Renal pelvis (tissue), 4 donors: Measurements from ENCODE around the gene CUEDC1. TPM values are rescaled to one million over a fixed set of nuclear protein-coding genes. Genes with fewer than 3 reads are reported as not detected.

Experiments used
- DNase-seq: peaks from one replicate; pipeline ENCODE4 v3.0.0-alpha.2; 2013
- polyA plus RNA-seq, 3 donors: library from polyadenylated mRNA; unstranded; fragments of 120-200 nt; gene quantifications; one replicate each; pipeline ENCODE4 v1.2.1, GENCODE V29; 2013; ENCODE audit not compliant: insufficient read length in 3 of 3

The CUEDC1 gene
- polyA plus RNA-seq, 3 donors, result 45.1 to 51.0 (median 46.2) TPM

- DNase-seq, result no peak
Observed at GRCh38 chr17:57866319-57866718, 88.9 kb downstream of the CUEDC1 start.

GRCh38 chr17:57864273-57864672 lies 90.9 kb downstream of the CUEDC1 start:
- DNase-seq, result no peak

GRCh38 chr17:57862694-57863667 lies 92.2 kb downstream of the CUEDC1 start:
- DNase-seq, result no peak

GRCh38 chr17:57861790-57862693 lies 93.2 kb downstream of the CUEDC1 start:
- DNase-seq, result peak; percentile 35

GRCh38 chr17:57861000-57861789 lies 94.0 kb downstream of the CUEDC1 start:
- DNase-seq, result peak; percentile 39

GRCh38 chr17:57860414-57860999 lies 94.7 kb downstream of the CUEDC1 start:
- DNase-seq, result no peak

GRCh38 chr17:57859601-57860413 lies 95.4 kb downstream of the CUEDC1 start:
- DNase-seq, result no peak

GRCh38 chr17:57858838-57859237 lies 96.4 kb downstream of the CUEDC1 start:
- DNase-seq, result no peak

- no peak for DNase-seq
Observed at GRCh38 chr17:57856792-57857620, 98.2 kb downstream of the CUEDC1 start.

- DNase-seq, result no peak
Observed at GRCh38 chr17:57855391-57856035, 99.7 kb downstream of the CUEDC1 start.

GRCh38 chr17:57853695-57854094 lies 101.5 kb downstream of the CUEDC1 start:
- no peak for DNase-seq

GRCh38 chr17:57852955-57853328 lies 102.3 kb downstream of the CUEDC1 start:
- DNase-seq, result no peak

- no peak for DNase-seq
Observed at GRCh38 chr17:57852092-57852954, 102.9 kb downstream of the CUEDC1 start.

- peak; percentile 98 for DNase-seq
Observed at GRCh38 chr17:57849874-57850754, 105.1 kb downstream of the CUEDC1 start, which contains the start of gene MRPS23. TSS of gene MRPS23 (minus strand) at chr17:57850044. CDS start at chr17:57850010, 34 bp downstream.

- no peak for DNase-seq
Observed at GRCh38 chr17:57849163-57849873, 105.9 kb downstream of the CUEDC1 start.
